DMS53 (cell line): ENCODE results near the gene GOT2.
"Not testable (repeated sequence)": the region's sequence is repeated elsewhere in the genome, so short reads cannot be mapped to it uniquely, and the experiment has no call there.

Experiments
- DNase-seq: peaks from one replicate; lab custom pipeline; 2025; lab: John Stamatoyannopoulos, UW

GOT2 gene

GRCh38 chr16:58717994-58718393 is 16.1 kb downstream of the GOT2 start:
- DNase-seq: no peak

GRCh38 chr16:58716468-58716867 is 17.6 kb downstream of the GOT2 start:
- no peak for DNase-seq

GRCh38 chr16:58713742-58714141 is 20.4 kb downstream of the GOT2 start:
- no peak for DNase-seq

- DNase-seq: no peak
Observed at GRCh38 chr16:58709333-58709732, 24.8 kb downstream of the GOT2 start.

GRCh38 chr16:58699151-58699550 is 35.0 kb downstream of the GOT2 start:
- DNase-seq: no peak

- no peak for DNase-seq
Observed at GRCh38 chr16:58695368-58695767, 38.7 kb downstream of the GOT2 start.

GRCh38 chr16:58692450-58692849 is 41.7 kb downstream of the GOT2 start:
- DNase-seq: no peak

GRCh38 chr16:58686985-58687706 is 47.0 kb downstream of the GOT2 start:
- DNase-seq: not testable (repeated sequence)

GRCh38 chr16:58685084-58685449 is 49.0 kb downstream of the GOT2 start:
- DNase-seq: peak; percentile 59

GRCh38 chr16:58684354-58685083 is 49.6 kb downstream of the GOT2 start, which contains the start of gene SLC38A7:
TSS of gene SLC38A7 (minus strand) at chr16:58684770. CDS start at chr16:58680126, 4,644 bp downstream.
- peak; percentile 88 for DNase-seq

GRCh38 chr16:58684001-58684353 is 50.1 kb downstream of the GOT2 start:
- DNase-seq: peak; percentile 22

GRCh38 chr16:58679763-58680162 is 54.4 kb downstream of the GOT2 start:
- no peak for DNase-seq

GRCh38 chr16:58678716-58679115 is 55.4 kb downstream of the GOT2 start:
- peak; percentile 23 for DNase-seq

GRCh38 chr16:58678269-58678668 is 55.8 kb downstream of the GOT2 start:
- DNase-seq: no peak

GRCh38 chr16:58670946-58671583 is 63.1 kb downstream of the GOT2 start:
- DNase-seq: no peak

- no peak for DNase-seq
Observed at GRCh38 chr16:58670177-58670576, 63.9 kb downstream of the GOT2 start.

- DNase-seq: no peak
Observed at GRCh38 chr16:58665200-58665599, 68.9 kb downstream of the GOT2 start.

- peak; percentile 89 for DNase-seq
Observed at GRCh38 chr16:58661199-58661830, 72.8 kb downstream of the GOT2 start.

GRCh38 chr16:58659911-58660310 is 74.2 kb downstream of the GOT2 start:
- not testable (repeated sequence) for DNase-seq

GRCh38 chr16:58658796-58659211 is 75.3 kb downstream of the GOT2 start:
- no peak for DNase-seq
